ENCODE measurements around the gene EIF3K. TPM values are rescaled to one million over a fixed set of nuclear protein-coding genes. Genes with fewer than 3 reads are reported as not detected.

The EIF3K gene
- total and polyA plus RNA-seq, 2 of the 13 experiments (the other 11 are each of a cell fraction or from before 2014, with no cell fraction given), result 179 to 258 TPM

DNA sequence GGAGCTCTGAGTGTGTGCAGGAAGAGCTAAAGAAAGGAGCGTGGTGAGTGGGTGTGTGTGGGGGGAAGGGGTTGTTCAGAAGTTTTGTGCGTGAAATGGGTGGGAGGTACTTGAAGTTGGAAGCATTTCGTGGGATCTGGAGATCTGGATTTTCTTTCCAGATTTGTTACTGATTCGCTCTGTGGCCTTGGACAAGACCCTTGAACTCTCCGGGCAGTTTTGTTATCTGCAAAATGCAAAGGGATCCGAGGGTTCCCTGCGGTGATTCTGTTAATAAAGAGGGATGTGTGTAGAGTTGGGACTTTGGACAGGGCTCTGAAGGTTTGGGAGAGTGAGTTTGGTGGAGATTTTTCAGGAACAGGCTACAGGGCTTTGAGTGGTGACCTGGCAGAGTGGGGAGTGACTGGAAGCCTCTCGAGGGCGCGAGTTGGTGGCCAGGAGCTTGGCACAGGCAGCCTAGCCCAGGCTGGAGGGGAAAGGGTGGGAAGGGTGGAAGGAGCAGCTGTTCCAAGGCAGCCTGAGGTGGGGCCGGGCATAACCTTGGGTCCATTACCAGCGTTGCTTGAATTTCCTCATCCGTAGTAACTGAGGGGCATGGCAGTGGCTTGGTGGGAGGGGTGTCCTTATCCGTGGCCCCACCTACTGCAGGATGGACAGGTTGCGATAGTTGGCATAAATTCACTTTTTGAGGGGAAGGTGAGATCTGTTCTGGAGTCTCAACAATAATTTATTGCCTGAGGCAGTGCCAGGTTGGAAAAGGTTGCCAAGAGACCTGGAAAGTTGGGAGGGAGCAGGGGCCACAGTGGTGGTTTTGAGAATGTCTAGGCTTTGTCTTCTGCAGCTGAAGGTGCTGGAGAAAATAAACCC, 30.6 kb downstream of the EIF3K start (continued):
- TF ChIP-seq, protein P1, sequence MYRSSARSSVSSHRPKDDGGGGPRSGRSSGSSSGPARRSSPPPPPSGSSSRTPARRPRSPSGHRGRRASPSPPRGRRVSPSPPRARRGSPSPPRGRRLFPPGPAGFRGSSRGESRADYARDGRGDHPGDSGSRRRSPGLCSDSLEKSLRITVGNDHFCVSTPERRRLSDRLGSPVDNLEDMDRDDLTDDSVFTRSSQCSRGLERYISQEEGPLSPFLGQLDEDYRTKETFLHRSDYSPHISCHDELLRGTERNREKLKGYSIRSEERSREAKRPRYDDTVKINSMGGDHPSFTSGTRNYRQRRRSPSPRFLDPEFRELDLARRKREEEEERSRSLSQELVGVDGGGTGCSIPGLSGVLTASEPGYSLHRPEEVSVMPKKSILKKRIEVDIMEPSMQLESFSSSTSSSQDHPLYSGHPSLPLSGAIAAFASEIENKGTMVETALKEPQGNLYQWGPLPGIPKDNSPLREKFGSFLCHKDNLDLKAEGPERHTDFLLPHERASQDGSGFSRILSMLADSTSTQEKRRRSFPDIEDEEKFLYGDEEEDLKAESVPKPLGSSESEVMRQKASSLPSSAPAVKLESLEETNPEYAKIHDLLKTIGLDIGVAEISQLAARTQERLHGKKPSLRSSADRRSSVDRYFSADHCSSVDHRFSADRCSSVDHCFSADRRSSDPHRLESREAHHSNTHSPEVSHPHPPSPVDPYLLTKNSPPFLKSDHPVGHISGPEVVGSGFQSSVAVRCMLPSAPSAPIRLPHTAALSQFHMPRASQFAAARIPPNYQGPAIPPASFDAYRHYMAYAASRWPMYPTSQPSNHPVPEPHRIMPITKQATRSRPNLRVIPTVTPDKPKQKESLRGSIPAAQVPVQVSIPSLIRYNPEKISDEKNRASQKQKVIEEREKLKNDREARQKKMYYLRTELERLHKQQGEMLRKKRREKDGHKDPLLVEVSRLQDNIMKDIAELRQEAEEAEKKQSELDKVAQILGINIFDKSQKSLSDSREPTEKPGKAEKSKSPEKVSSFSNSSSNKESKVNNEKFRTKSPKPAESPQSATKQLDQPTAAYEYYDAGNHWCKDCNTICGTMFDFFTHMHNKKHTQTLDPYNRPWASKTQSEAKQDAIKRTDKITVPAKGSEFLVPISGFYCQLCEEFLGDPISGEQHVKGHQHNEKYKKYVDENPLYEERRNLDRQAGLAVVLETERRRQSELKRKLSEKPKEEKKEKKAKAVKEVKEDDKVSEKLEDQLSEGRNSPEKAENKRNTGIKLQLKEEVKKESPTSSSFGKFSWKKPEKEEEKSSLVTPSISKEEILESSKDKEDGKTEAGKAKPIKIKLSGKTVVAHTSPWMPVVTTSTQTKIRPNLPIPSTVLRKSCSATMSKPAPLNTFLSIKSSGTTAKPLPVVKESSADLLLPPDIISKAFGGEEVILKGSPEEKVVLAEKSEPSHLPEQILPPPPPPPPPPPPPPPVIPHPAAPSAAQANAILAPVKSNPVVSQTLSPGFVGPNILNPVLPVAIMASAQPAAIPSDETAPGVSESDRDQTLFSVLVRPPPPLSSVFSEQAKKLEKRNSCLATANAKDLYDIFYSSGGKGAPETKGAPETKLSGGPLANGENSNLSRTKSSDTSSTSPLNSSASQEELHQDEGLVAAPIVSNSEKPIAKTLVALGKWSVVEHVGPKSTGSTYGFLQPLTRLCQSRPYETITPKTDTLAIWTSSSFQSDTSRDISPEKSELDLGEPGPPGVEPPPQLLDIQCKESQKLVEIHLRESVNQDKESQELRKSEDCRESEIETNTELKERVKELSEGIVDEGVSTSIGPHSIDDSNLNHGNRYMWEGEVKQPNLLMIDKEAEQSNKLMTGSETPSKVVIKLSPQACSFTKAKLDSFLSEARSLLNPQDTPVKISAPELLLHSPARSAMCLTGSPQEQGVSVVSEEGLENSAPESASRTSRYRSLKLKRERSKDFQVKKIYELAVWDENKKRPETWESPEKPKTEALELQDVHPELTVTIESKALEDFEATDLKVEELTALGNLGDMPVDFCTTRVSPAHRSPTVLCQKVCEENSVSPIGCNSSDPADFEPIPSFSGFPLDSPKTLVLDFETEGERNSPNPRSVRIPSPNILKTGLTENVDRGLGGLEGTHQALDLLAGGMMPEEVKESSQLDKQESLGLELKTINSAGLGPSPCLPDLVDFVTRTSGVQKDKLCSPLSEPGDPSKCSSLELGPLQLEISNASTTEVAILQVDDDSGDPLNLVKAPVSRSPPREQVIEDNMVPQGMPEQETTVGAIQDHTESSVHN (CRISPR knock-in tag; IDR thresholded peaks at IDR 0.05), result no peak
- TF ChIP-seq ZNF432 (CRISPR knock-in tag; IDR thresholded peaks at IDR 0.05; ENCODE audit: borderline replicate concordance) (no peak), ZBTB7B (CRISPR knock-in tag; IDR thresholded peaks at IDR 0.05) (peak; percentile 85), ZNF205 (CRISPR knock-in tag; IDR thresholded peaks at IDR 0.05) (no peak), MAZ (IDR thresholded peaks at IDR 0.05; ENCODE audit: borderline replicate concordance, low read depth, low read length) (0 out of 2 replicates have a peak, but pooled peaks have one; percentile 44), MAZ (CRISPR knock-in tag; IDR thresholded peaks at IDR 0.05; ENCODE audit: low read depth) (no peak), ZNF883 (CRISPR knock-in tag; IDR thresholded peaks at IDR 0.05; ENCODE audit: not compliant biosample characterization) (no peak), MTF1 (CRISPR knock-in tag; IDR thresholded peaks at IDR 0.05) (no peak)
- TF ChIP-seq, protein P2, sequence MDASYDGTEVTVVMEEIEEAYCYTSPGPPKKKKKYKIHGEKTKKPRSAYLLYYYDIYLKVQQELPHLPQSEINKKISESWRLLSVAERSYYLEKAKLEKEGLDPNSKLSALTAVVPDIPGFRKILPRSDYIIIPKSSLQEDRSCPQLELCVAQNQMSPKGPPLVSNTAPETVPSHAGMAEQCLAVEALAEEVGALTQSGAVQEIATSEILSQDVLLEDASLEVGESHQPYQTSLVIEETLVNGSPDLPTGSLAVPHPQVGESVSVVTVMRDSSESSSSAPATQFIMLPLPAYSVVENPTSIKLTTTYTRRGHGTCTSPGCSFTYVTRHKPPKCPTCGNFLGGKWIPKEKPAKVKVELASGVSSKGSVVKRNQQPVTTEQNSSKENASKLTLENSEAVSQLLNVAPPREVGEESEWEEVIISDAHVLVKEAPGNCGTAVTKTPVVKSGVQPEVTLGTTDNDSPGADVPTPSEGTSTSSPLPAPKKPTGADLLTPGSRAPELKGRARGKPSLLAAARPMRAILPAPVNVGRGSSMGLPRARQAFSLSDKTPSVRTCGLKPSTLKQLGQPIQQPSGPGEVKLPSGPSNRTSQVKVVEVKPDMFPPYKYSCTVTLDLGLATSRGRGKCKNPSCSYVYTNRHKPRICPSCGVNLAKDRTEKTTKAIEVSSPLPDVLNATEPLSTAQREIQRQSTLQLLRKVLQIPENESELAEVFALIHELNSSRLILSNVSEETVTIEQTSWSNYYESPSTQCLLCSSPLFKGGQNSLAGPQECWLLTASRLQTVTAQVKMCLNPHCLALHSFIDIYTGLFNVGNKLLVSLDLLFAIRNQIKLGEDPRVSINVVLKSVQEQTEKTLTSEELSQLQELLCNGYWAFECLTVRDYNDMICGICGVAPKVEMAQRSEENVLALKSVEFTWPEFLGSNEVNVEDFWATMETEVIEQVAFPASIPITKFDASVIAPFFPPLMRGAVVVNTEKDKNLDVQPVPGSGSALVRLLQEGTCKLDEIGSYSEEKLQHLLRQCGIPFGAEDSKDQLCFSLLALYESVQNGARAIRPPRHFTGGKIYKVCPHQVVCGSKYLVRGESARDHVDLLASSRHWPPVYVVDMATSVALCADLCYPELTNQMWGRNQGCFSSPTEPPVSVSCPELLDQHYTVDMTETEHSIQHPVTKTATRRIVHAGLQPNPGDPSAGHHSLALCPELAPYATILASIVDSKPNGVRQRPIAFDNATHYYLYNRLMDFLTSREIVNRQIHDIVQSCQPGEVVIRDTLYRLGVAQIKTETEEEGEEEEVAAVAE (CRISPR knock-in tag; IDR thresholded peaks at IDR 0.05; ENCODE audit: borderline replicate concordance), result 0 out of 2 replicates have a peak, but pooled peaks have one; percentile 24
- TF ChIP-seq, protein P3, sequence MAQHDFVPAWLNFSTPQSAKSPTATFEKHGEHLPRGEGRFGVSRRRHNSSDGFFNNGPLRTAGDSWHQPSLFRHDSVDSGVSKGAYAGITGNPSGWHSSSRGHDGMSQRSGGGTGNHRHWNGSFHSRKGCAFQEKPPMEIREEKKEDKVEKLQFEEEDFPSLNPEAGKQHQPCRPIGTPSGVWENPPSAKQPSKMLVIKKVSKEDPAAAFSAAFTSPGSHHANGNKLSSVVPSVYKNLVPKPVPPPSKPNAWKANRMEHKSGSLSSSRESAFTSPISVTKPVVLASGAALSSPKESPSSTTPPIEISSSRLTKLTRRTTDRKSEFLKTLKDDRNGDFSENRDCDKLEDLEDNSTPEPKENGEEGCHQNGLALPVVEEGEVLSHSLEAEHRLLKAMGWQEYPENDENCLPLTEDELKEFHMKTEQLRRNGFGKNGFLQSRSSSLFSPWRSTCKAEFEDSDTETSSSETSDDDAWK (CRISPR knock-in tag; IDR thresholded peaks at IDR 0.05), result no peak
- TF ChIP-seq, protein P4, sequence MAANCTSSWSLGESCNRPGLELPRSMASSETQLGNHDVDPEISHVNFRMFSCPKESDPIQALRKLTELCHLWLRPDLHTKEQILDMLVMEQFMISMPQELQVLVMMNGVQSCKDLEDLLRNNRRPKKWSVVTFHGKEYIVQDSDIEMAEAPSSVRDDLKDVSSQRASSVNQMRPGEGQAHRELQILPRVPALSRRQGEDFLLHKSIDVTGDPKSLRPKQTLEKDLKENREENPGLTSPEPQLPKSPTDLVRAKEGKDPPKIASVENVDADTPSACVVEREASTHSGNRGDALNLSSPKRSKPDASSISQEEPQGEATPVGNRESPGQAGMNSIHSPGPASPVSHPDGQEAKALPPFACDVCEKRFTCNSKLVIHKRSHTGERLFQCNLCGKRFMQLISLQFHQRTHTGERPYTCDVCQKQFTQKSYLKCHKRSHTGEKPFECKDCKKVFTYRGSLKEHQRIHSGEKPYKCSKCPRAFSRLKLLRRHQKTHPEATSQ (CRISPR knock-in tag; IDR thresholded peaks at IDR 0.05; ENCODE audit: borderline replicate concordance), result peak; percentile 55; the same call in 1 of the 2 replicates

Measured in HepG2 (cell line).